ENCODE results near the gene TCEAL9.
A peak's percentile ranks its signal among the peaks of the same experiment; 100 is the strongest.

Gene TCEAL9

GRCh38 chrX:103311399-103311780 is 44.9 kb upstream of the TCEAL9 start:
- H2AK5ac ChIP-seq (ENCODE audit: low read depth, low read length): no peak overlapping the region
- no peaks in the 10 kb centered on the region for H3K79me1 ChIP-seq (ENCODE audit: low read depth, low read length)
- H3K36me3 ChIP-seq (replicated peaks in 1 of 2; ENCODE audit: control insufficient read depth in 2 of 2, insufficient read depth in 2 of 2, low read length in 2 of 2): no peaks in the 10 kb centered on the region
- peak overlapping the region; percentile 88 for H2AFZ ChIP-seq (ENCODE audit: low read length)
- H3K4me2 ChIP-seq (ENCODE audit: insufficient read depth, low read length, poor library complexity, severe bottlenecking): no peak overlapping the region
- no peak overlapping the region for H3K4ac ChIP-seq (ENCODE audit: low read length)
- H3K4me3 ChIP-seq (ENCODE audit: low read length in 2 of 2): peak overlapping the region in 1 of 2 donors; percentile 64
- no peak overlapping the region for H3K18ac ChIP-seq (ENCODE audit: low read length)
- no peaks in the 10 kb centered on the region for H3K9me3 ChIP-seq (replicated peaks in 1 of 2; ENCODE audit: control insufficient read depth in 2 of 2, insufficient read depth in 1 of 2, low read depth in 1 of 2, low read length in 2 of 2)
- no CpG with 5 or more reads among the region's 3 CpGs for WGBS, 2 donors (ENCODE audit: extremely low coverage in 2 of 2, insufficient read length in 2 of 2, insufficient replicate concordance in 1 of 2)
- H2BK15ac ChIP-seq (ENCODE audit: low read length): no peak overlapping the region
- no peak overlapping the region for H3K23ac ChIP-seq (ENCODE audit: low read depth, low read length, poor library complexity)
- no peak overlapping the region for H2BK5ac ChIP-seq (ENCODE audit: low read length)
- H2BK12ac ChIP-seq (ENCODE audit: low read length): no peak overlapping the region
- no peak overlapping the region for H3K14ac ChIP-seq (ENCODE audit: low read length)
- H3K9ac ChIP-seq (ENCODE audit: low read depth, low read length, poor library complexity): no peak overlapping the region
- DNase-seq (ENCODE audit: low spot score): no peak
- H2BK120ac ChIP-seq (ENCODE audit: low read depth, low read length): no peak overlapping the region
- no peak overlapping the region for H3K27ac ChIP-seq (replicated peaks; ENCODE audit: low read length)
- no peak overlapping the region for H4K91ac ChIP-seq (ENCODE audit: low read depth, low read length, poor library complexity)
- H3K27me3 ChIP-seq (ENCODE audit: control insufficient read depth in 3 of 3, insufficient read depth in 3 of 3, low read depth in 1 of 3, low read length in 3 of 3): peaks cover 0 to 21% (median 0%) of the 10 kb centered on the region in 3 experiments
- H4K8ac ChIP-seq (ENCODE audit: low read depth, low read length): no peak overlapping the region
- no peaks in the 10 kb centered on the region for H3K4me1 ChIP-seq (ENCODE audit: control insufficient read depth in 2 of 2, insufficient read depth in 1 of 2, low read depth in 1 of 2, low read length in 2 of 2)

GRCh38 chrX:103329991-103330390 is 26.3 kb upstream of the TCEAL9 start, which contains the start of gene TCEAL7:
TCEAL7 (plus strand) TSS chrX:103330239; CDS start chrX:103331404, 1,165 bp downstream.
- WGBS, 2 donors (ENCODE audit: extremely low coverage in 2 of 2, insufficient read length in 2 of 2, insufficient replicate concordance in 1 of 2): no CpG with 5 or more reads among the region's 11 CpGs
- DNase-seq (ENCODE audit: low spot score): no peak
- Histone ChIP-seq H2AK5ac (ENCODE audit: low read depth, low read length) (no peak within 1 kb of the TSS), H3K4me1 (ENCODE audit: control insufficient read depth in 2 of 2, insufficient read depth in 1 of 2, low read depth in 1 of 2, low read length in 2 of 2) (peaks cover 1 to 4% of the 10 kb centered on the region in 2 donors), H2BK5ac (ENCODE audit: low read length) (no peak within 1 kb of the TSS), H3K27me3 (ENCODE audit: control insufficient read depth in 3 of 3, insufficient read depth in 3 of 3, low read depth in 1 of 3, low read length in 3 of 3) (peaks cover 0 to 15% (median 0%) of the 10 kb centered on the region in 3 experiments), H3K4ac (ENCODE audit: low read length) (no peak within 1 kb of the TSS), H3K14ac (ENCODE audit: low read length) (no peak within 1 kb of the TSS), H2BK12ac (ENCODE audit: low read length) (no peak within 1 kb of the TSS), H3K4me2 (ENCODE audit: insufficient read depth, low read length, poor library complexity, severe bottlenecking) (peak within 1 kb of the TSS; percentile 57), H3K18ac (ENCODE audit: low read length) (peak within 1 kb of the TSS; percentile 4), H3K9me3 (replicated peaks in 1 of 2; ENCODE audit: control insufficient read depth in 2 of 2, insufficient read depth in 1 of 2, low read depth in 1 of 2, low read length in 2 of 2) (no peaks in the 10 kb centered on the region), H3K9ac (ENCODE audit: low read depth, low read length, poor library complexity) (no peak within 1 kb of the TSS), H4K8ac (ENCODE audit: low read depth, low read length) (no peak within 1 kb of the TSS), H4K91ac (ENCODE audit: low read depth, low read length, poor library complexity) (no peak within 1 kb of the TSS), H3K27ac (replicated peaks; ENCODE audit: low read length) (peak within 1 kb of the TSS; percentile 91), H3K79me1 (ENCODE audit: low read depth, low read length) (no peaks in the 10 kb centered on the region), H2AFZ (ENCODE audit: low read length) (peak within 1 kb of the TSS; percentile 73), H2BK15ac (ENCODE audit: low read length) (no peak within 1 kb of the TSS), H3K23ac (ENCODE audit: low read depth, low read length, poor library complexity) (no peak within 1 kb of the TSS), H2BK120ac (ENCODE audit: low read depth, low read length) (no peak within 1 kb of the TSS), H3K36me3 (replicated peaks in 1 of 2; ENCODE audit: control insufficient read depth in 2 of 2, insufficient read depth in 2 of 2, low read length in 2 of 2) (peaks cover 0 to 11% of the 10 kb centered on the region in 2 donors), H3K4me3 (ENCODE audit: low read length in 2 of 2) (peak within 1 kb of the TSS; percentile 60 to 74)

GRCh38 chrX:103330681-103331288 is 25.5 kb upstream of the TCEAL9 start:
- peaks cover 0 to 11% of the 10 kb centered on the region in 2 donors for H3K36me3 ChIP-seq (replicated peaks in 1 of 2; ENCODE audit: control insufficient read depth in 2 of 2, insufficient read depth in 2 of 2, low read length in 2 of 2)
- H3K79me1 ChIP-seq (ENCODE audit: low read depth, low read length): no peaks in the 10 kb centered on the region
- peak overlapping the region; percentile 60 to 74 for H3K4me3 ChIP-seq (ENCODE audit: low read length in 2 of 2)
- peak overlapping the region; percentile 57 for H3K4me2 ChIP-seq (ENCODE audit: insufficient read depth, low read length, poor library complexity, severe bottlenecking)
- no peak overlapping the region for H3K9ac ChIP-seq (ENCODE audit: low read depth, low read length, poor library complexity)
- H3K23ac ChIP-seq (ENCODE audit: low read depth, low read length, poor library complexity): no peak overlapping the region
- peaks cover 1 to 4% of the 10 kb centered on the region in 2 donors for H3K4me1 ChIP-seq (ENCODE audit: control insufficient read depth in 2 of 2, insufficient read depth in 1 of 2, low read depth in 1 of 2, low read length in 2 of 2)
- no peak overlapping the region for H3K14ac ChIP-seq (ENCODE audit: low read length)
- H3K27me3 ChIP-seq (ENCODE audit: control insufficient read depth in 3 of 3, insufficient read depth in 3 of 3, low read depth in 1 of 3, low read length in 3 of 3): peaks cover 0 to 8% (median 0%) of the 10 kb centered on the region in 3 experiments
- H3K9me3 ChIP-seq (replicated peaks in 1 of 2; ENCODE audit: control insufficient read depth in 2 of 2, insufficient read depth in 1 of 2, low read depth in 1 of 2, low read length in 2 of 2): no peaks in the 10 kb centered on the region
- no peak overlapping the region for H2BK12ac ChIP-seq (ENCODE audit: low read length)
- no peak for DNase-seq (ENCODE audit: low spot score)
- H3K4ac ChIP-seq (ENCODE audit: low read length): no peak overlapping the region
- peak overlapping the region; percentile 91 for H3K27ac ChIP-seq (replicated peaks; ENCODE audit: low read length)
- no peak overlapping the region for H2BK120ac ChIP-seq (ENCODE audit: low read depth, low read length)
- no peak overlapping the region for H2BK5ac ChIP-seq (ENCODE audit: low read length)
- no CpG with 5 or more reads among the region's 21 CpGs for WGBS, 2 donors (ENCODE audit: extremely low coverage in 2 of 2, insufficient read length in 2 of 2, insufficient replicate concordance in 1 of 2)
- no peak overlapping the region for H2BK15ac ChIP-seq (ENCODE audit: low read length)
- H4K91ac ChIP-seq (ENCODE audit: low read depth, low read length, poor library complexity): no peak overlapping the region
- no peak overlapping the region for H4K8ac ChIP-seq (ENCODE audit: low read depth, low read length)
- H2AK5ac ChIP-seq (ENCODE audit: low read depth, low read length): no peak overlapping the region
- no peak overlapping the region for H3K18ac ChIP-seq (ENCODE audit: low read length)
- H2AFZ ChIP-seq (ENCODE audit: low read length): peak overlapping the region; percentile 73

GRCh38 chrX:103338663-103339062 is 17.6 kb upstream of the TCEAL9 start:
- no peak overlapping the region for H3K9ac ChIP-seq (ENCODE audit: low read depth, low read length, poor library complexity)
- no peak overlapping the region for H2BK5ac ChIP-seq (ENCODE audit: low read length)
- no peak overlapping the region for H2BK120ac ChIP-seq (ENCODE audit: low read depth, low read length)
- H3K27me3 ChIP-seq (ENCODE audit: control insufficient read depth in 3 of 3, insufficient read depth in 3 of 3, low read depth in 1 of 3, low read length in 3 of 3): no peaks in the 10 kb centered on the region
- no peaks in the 10 kb centered on the region for H3K4me1 ChIP-seq (ENCODE audit: control insufficient read depth in 2 of 2, insufficient read depth in 1 of 2, low read depth in 1 of 2, low read length in 2 of 2)
- no peak overlapping the region for H3K4me3 ChIP-seq (ENCODE audit: low read length in 2 of 2)
- no peaks in the 10 kb centered on the region for H3K9me3 ChIP-seq (replicated peaks in 1 of 2; ENCODE audit: control insufficient read depth in 2 of 2, insufficient read depth in 1 of 2, low read depth in 1 of 2, low read length in 2 of 2)
- no peak overlapping the region for H3K4ac ChIP-seq (ENCODE audit: low read length)
- no peak overlapping the region for H2BK15ac ChIP-seq (ENCODE audit: low read length)
- no peak overlapping the region for H3K14ac ChIP-seq (ENCODE audit: low read length)
- H3K79me1 ChIP-seq (ENCODE audit: low read depth, low read length): no peaks in the 10 kb centered on the region
- DNase-seq (ENCODE audit: low spot score): no peak
- no peak overlapping the region for H3K23ac ChIP-seq (ENCODE audit: low read depth, low read length, poor library complexity)
- no peak overlapping the region for H3K27ac ChIP-seq (replicated peaks; ENCODE audit: low read length)
- H2AK5ac ChIP-seq (ENCODE audit: low read depth, low read length): no peak overlapping the region
- no peaks in the 10 kb centered on the region for H3K36me3 ChIP-seq (replicated peaks in 1 of 2; ENCODE audit: control insufficient read depth in 2 of 2, insufficient read depth in 2 of 2, low read length in 2 of 2)
- no peak overlapping the region for H2BK12ac ChIP-seq (ENCODE audit: low read length)
- H4K8ac ChIP-seq (ENCODE audit: low read depth, low read length): no peak overlapping the region
- no CpG with 5 or more reads among the region's 3 CpGs for WGBS, 2 donors (ENCODE audit: extremely low coverage in 2 of 2, insufficient read length in 2 of 2, insufficient replicate concordance in 1 of 2)
- H4K91ac ChIP-seq (ENCODE audit: low read depth, low read length, poor library complexity): no peak overlapping the region
- H3K18ac ChIP-seq (ENCODE audit: low read length): no peak overlapping the region
- H3K4me2 ChIP-seq (ENCODE audit: insufficient read depth, low read length, poor library complexity, severe bottlenecking): no peak overlapping the region
- H2AFZ ChIP-seq (ENCODE audit: low read length): no peak overlapping the region

Measured in neuronal stem cell (in vitro differentiated cells).